Measurements from ENCODE around the gene DNAH5.

GRCh38 chr5:13831351-13831750 is 113.1 kb downstream of the DNAH5 start:
- TF ChIP-seq CTCF (conservative IDR thresholded peaks at IDR 0.05) (peak; percentile 48), ZFX (IDR thresholded peaks at IDR 0.05) (no peak)

All from C4-2B (cell line).